Epithelial cell of proximal tubule (primary cell): ENCODE data around the gene CHADL. TPM values are rescaled to one million over a fixed set of nuclear protein-coding genes. Genes with fewer than 3 reads are reported as not detected.
"Not testable (repeated sequence)": the region's sequence is repeated elsewhere in the genome, so short reads cannot be mapped to it uniquely, and the experiment has no call there.

Experiments
- DNase-seq: peaks from one replicate; pipeline ENCODE4 v3.0.0-alpha.2; 2011; ENCODE audit warnings: low read depth
- H3K4me3 ChIP-seq: 2 replicates; pipeline ENCODE4 v1.5.1; 2011; ENCODE audit warnings: low read depth, mild to moderate bottlenecking, low read length
- total RNA-seq: library from RNA; depleted of rRNA; stranded (reverse); fragments of >200 nt; gene quantifications from 2 replicates; pipeline ENCODE4 v1.2.3, GENCODE V29; 2015
- TF ChIP-seq, protein P1 (sequence below): conservative IDR thresholded peaks from 2 replicates; pipeline ENCODE4 v1.5.1; 2012; ENCODE audit warnings: low read depth, mild to moderate bottlenecking, low read length

Gene CHADL
- total RNA-seq, 1 donor from 2014 or later, result 1.3 TPM

DNA sequence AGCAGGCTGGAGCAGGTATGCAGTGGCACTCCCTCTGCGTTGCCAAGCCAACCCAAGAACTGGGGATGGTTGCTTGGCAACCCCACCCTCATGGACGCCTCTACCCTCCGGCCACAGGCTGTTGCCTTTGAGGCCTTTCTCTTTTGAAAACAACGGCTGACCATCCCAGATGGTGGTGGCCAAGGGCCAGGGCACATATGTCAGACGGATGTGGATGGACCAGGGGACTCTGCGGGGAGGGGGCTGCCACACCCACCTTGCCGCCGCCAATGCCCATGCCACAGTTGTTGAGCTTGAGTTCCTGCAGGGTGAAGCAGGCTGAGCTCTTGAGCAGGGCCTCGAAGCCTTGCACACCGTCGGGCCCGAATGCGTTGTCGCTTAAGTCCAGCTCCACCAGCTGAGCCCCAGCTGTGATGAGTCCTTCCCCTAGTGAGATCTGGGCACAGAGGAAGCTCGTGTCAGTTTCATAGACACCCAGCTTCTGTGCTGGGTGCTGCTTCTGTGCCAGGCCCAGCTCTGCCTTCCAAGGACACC lies 23.7 kb upstream of the CHADL start:
- TF ChIP-seq, protein P1, sequence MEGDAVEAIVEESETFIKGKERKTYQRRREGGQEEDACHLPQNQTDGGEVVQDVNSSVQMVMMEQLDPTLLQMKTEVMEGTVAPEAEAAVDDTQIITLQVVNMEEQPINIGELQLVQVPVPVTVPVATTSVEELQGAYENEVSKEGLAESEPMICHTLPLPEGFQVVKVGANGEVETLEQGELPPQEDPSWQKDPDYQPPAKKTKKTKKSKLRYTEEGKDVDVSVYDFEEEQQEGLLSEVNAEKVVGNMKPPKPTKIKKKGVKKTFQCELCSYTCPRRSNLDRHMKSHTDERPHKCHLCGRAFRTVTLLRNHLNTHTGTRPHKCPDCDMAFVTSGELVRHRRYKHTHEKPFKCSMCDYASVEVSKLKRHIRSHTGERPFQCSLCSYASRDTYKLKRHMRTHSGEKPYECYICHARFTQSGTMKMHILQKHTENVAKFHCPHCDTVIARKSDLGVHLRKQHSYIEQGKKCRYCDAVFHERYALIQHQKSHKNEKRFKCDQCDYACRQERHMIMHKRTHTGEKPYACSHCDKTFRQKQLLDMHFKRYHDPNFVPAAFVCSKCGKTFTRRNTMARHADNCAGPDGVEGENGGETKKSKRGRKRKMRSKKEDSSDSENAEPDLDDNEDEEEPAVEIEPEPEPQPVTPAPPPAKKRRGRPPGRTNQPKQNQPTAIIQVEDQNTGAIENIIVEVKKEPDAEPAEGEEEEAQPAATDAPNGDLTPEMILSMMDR, result no peak
- H3K4me3 ChIP-seq, result no peak overlapping the region
- no peak for DNase-seq

DNA sequence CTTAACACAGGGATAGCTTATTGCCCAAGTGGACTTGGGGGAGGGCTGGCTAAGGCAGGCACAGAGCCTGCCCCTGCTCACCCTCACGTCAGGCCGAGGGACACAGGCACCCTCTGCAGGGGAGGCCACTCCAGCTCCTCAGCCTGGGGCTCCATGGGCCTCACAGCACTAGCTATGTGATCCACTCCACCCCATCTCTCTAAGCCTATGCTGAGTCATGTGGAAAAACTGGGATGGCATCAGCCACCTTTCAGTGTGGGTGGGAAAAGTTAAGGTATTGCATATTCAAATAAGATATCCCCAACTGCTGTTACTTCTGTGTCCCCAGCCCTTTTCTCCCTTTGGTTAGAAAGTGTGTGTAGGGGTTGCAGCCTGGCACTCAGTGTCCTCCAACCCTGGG lies 23.0 kb upstream of the CHADL start:
- DNase-seq, result no peak
- H3K4me3 ChIP-seq, result no peak overlapping the region
- TF ChIP-seq, protein P1, result no peak

DNA sequence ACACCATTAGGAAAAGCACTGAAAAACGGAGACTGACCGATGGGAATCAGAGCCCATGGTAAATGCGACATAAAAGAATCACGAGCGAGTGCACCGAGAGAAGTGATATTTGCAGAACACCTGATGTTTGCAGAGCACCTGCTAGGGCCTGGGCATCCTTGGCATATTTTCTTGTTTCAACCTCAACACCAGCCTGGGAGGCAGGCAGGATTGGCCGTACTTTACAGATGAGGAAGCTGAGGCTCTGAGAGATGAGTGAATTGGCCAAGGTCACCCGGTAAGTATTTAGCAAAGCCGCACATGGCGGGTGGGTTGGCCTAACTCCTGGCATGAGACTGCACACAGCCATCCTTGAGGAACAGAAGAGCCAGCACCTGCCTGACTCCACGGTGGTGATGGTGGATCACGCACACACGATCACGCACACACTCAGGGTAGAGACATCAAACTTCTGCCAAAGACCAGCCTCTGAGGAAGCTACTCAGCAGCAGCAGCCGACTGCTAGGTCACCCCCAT lies 21.6 kb upstream of the CHADL start:
- TF ChIP-seq, protein P1, result no peak
- DNase-seq, result no peak
- no peak overlapping the region for H3K4me3 ChIP-seq

DNA sequence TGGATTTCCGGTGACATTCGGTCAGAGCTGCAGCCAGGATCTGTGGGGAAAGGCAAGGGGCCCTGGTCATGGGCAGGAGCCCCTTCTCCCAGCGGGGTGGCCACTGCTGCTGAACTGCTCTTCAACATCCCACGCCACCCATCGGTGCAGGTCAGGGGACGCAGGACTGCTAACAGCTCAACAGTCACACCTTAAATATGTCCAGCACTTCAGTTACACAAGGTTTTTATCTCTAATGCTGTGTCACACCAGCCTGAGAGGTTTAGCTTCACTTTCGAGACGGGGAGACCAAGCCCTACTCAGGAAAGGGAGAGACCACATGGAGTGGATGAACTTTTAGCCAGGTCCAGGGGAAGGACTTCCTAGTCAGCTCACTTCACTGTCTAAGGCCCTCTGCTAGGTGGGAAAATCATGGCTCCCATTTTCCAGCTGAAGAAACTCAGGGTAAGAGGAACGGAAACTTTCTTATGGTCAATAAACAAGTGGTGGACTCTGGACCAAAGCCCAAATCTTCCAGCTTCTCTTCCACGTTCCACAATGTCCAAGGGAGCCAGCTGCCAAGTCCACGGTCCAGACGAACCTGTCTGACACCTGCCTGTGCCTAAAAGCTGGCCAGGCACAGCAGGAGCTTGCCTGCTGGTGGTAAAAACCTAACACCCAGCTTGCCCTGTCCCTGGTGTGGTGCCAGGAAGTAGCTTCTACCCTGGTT lies 21.0 kb upstream of the CHADL start:
- DNase-seq, result no peak
- no peak overlapping the region for H3K4me3 ChIP-seq
- TF ChIP-seq, protein P1, result no peak

DNA sequence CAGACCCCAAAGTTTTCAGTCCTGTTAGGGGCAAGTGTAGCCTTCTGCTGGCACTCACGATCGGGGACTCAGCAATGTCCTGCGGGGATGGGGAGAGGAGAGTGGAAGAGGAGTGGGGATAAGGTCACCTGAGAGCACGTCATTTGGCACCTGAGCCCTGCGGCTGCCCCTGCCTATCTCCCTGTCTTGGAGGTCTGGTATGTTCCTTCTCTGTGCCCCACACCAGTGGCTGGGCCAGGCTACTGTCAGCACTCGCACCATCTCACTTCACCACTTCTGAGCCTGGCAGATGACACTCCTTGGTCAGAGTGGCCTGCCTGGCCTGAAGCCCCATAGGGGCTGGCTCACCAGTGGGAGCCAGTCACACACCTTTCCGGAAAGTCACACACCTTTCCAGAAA lies 20.1 kb upstream of the CHADL start:
- TF ChIP-seq, protein P1, result no peak
- H3K4me3 ChIP-seq, result no peak overlapping the region
- no peak for DNase-seq

DNA sequence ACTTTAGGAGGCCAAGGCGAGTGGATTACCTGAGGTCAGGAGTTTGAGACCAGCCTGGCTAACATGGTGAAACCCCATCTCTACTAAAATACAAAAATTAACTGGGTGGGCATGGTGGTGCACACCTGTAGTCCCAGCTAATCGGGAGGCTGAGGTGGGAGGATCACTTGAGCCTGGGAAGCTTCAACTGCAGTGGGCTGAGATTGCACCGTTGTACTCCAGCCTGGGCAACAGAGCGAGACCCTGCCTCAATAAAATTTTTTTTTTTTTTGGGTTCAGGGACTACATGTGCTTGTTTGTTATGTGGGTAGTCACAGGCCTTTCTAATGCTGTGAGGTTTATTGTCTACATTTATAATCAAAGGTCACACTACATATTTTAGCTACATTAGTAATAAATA lies 19.0 kb upstream of the CHADL start:
- DNase-seq, result not testable (repeated sequence)

DNA sequence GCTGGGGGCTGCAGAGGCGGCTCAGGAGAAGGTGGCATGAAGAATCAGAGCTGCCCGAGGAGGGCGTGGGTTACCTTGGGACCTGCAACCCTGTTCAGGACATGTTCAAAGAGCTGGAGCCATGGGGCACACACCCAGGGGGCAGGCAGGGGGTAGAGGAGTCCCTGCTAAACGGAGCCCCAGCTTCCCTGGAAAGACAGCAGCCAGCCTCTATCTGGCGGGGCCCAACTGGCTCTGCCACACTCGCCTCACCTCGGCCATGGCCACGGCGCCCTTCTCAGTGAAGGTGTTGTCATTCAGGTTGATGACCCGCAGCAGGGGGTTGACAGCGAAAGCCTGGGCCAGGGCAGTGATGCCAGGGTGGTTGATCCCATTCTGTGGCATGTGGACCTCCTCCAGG lies 17.0 kb upstream of the CHADL start:
- DNase-seq, result no peak
- no peak overlapping the region for H3K4me3 ChIP-seq
- TF ChIP-seq, protein P1, result no peak

More for the DNA sequence above, 19.0 kb upstream of the CHADL start:
- not testable (repeated sequence) for H3K4me3 ChIP-seq
